Measurements from ENCODE around the gene POLR3B. TPM values are rescaled to one million over a fixed set of nuclear protein-coding genes. Genes with fewer than 3 reads are reported as not detected.

POLR3B gene
- total RNA-seq, 1 donor from 2014 or later = 7.5 TPM

- no peak overlapping the region for H3K4me3 Mint-ChIP-seq (ENCODE audit: unreplicated experiment)
- H3K27ac Mint-ChIP-seq (ENCODE audit: unreplicated experiment) = no peak overlapping the region
- H3K36me3 Mint-ChIP-seq (ENCODE audit: low read depth, unreplicated experiment) = peaks cover 12% of the 10 kb centered on the region
- TF ChIP-seq CTCF (IDR thresholded peaks at IDR 0.05; ENCODE audit: unreplicated experiment) = no peak
- H3K4me1 Mint-ChIP-seq (ENCODE audit: unreplicated experiment) = peaks cover 5% of the 10 kb centered on the region
- no peak for DNase-seq (ENCODE audit: low spot score)
- H3K9me3 Mint-ChIP-seq (ENCODE audit: unreplicated experiment) = no peaks in the 10 kb centered on the region
- peaks cover 2% of the 10 kb centered on the region for H3K27me3 Mint-ChIP-seq (ENCODE audit: unreplicated experiment)
Observed at GRCh38 chr12:106392759-106393158, 35.2 kb downstream of the POLR3B start.

GRCh38 chr12:106409878-106410277 is 52.3 kb downstream of the POLR3B start:
- H3K36me3 Mint-ChIP-seq (ENCODE audit: low read depth, unreplicated experiment) = no peaks in the 10 kb centered on the region
- H3K4me3 Mint-ChIP-seq (ENCODE audit: unreplicated experiment) = no peak overlapping the region
- TF ChIP-seq CTCF (IDR thresholded peaks at IDR 0.05; ENCODE audit: unreplicated experiment) = no peak
- H3K27ac Mint-ChIP-seq (ENCODE audit: unreplicated experiment) = no peak overlapping the region
- peaks cover 1% of the 10 kb centered on the region for H3K27me3 Mint-ChIP-seq (ENCODE audit: unreplicated experiment)
- H3K9me3 Mint-ChIP-seq (ENCODE audit: unreplicated experiment) = peaks cover 3% of the 10 kb centered on the region
- no peak for DNase-seq (ENCODE audit: low spot score)
- H3K4me1 Mint-ChIP-seq (ENCODE audit: unreplicated experiment) = peaks cover 12% of the 10 kb centered on the region

GRCh38 chr12:106412563-106412962 is 55.0 kb downstream of the POLR3B start:
- Mint-ChIP-seq H3K27me3 (ENCODE audit: unreplicated experiment) (peaks cover 1% of the 10 kb centered on the region), H3K27ac (ENCODE audit: unreplicated experiment) (no peak overlapping the region), H3K36me3 (ENCODE audit: low read depth, unreplicated experiment) (no peaks in the 10 kb centered on the region), H3K4me1 (ENCODE audit: unreplicated experiment) (peaks cover 15% of the 10 kb centered on the region), H3K9me3 (ENCODE audit: unreplicated experiment) (peaks cover 3% of the 10 kb centered on the region), H3K4me3 (ENCODE audit: unreplicated experiment) (no peak overlapping the region)
- no peak for TF ChIP-seq CTCF (IDR thresholded peaks at IDR 0.05; ENCODE audit: unreplicated experiment)
- no peak for DNase-seq (ENCODE audit: low spot score)

- no peak overlapping the region for H3K4me3 Mint-ChIP-seq (ENCODE audit: unreplicated experiment)
- no peaks in the 10 kb centered on the region for H3K27me3 Mint-ChIP-seq (ENCODE audit: unreplicated experiment)
- no peak for TF ChIP-seq CTCF (IDR thresholded peaks at IDR 0.05; ENCODE audit: unreplicated experiment)
- H3K27ac Mint-ChIP-seq (ENCODE audit: unreplicated experiment) = no peak overlapping the region
- H3K36me3 Mint-ChIP-seq (ENCODE audit: low read depth, unreplicated experiment) = no peaks in the 10 kb centered on the region
- DNase-seq (ENCODE audit: low spot score) = no peak
- H3K9me3 Mint-ChIP-seq (ENCODE audit: unreplicated experiment) = peaks cover 3% of the 10 kb centered on the region
- H3K4me1 Mint-ChIP-seq (ENCODE audit: unreplicated experiment) = peaks cover 28% of the 10 kb centered on the region
Observed at GRCh38 chr12:106415134-106415533, 57.6 kb downstream of the POLR3B start.

GRCh38 chr12:106416273-106416672 is 58.7 kb downstream of the POLR3B start:
- H3K36me3 Mint-ChIP-seq (ENCODE audit: low read depth, unreplicated experiment) = no peaks in the 10 kb centered on the region
- H3K27me3 Mint-ChIP-seq (ENCODE audit: unreplicated experiment) = no peaks in the 10 kb centered on the region
- no peak overlapping the region for H3K27ac Mint-ChIP-seq (ENCODE audit: unreplicated experiment)
- no peak for DNase-seq (ENCODE audit: low spot score)
- TF ChIP-seq CTCF (IDR thresholded peaks at IDR 0.05; ENCODE audit: unreplicated experiment) = no peak
- H3K4me1 Mint-ChIP-seq (ENCODE audit: unreplicated experiment) = peaks cover 28% of the 10 kb centered on the region
- peaks cover 3% of the 10 kb centered on the region for H3K9me3 Mint-ChIP-seq (ENCODE audit: unreplicated experiment)
- no peak overlapping the region for H3K4me3 Mint-ChIP-seq (ENCODE audit: unreplicated experiment)

Data from endothelial cell (in vitro differentiated cells).